ENCODE data around the gene ANKRD33B. TPM values are rescaled to one million over a fixed set of nuclear protein-coding genes. Genes with fewer than 3 reads are reported as not detected.

Gene ANKRD33B
- total RNA-seq, 1 experiment from 2014 or later = 6.9 TPM

- H4K20me1 ChIP-seq (ENCODE audit: control insufficient read depth, insufficient read depth, insufficient read length) = no peaks in the 10 kb centered on the region
- no peak overlapping the region for H4K5ac ChIP-seq (ENCODE audit: insufficient read length, low read depth, low read length)
- no peaks in the 10 kb centered on the region for H3K27me3 ChIP-seq (ENCODE audit: insufficient read depth, low read length)
- no peak overlapping the region for H3K4ac ChIP-seq (ENCODE audit: low read depth, low read length)
- no peak overlapping the region for H3K9ac ChIP-seq (ENCODE audit: extremely low read depth, insufficient read length, low read length)
- Mint-ChIP-seq H3K4me1 (peaks cover 2 to 3% of the 10 kb centered on the region in 2 experiments; a peak in 2 of 4 replicates), H3K27ac (no peak overlapping the region), H3K27me3 (ENCODE audit: low read depth) (peaks cover 21% of the 10 kb centered on the region), H3K4me3 (no peak overlapping the region), H3K36me3 (ENCODE audit: insufficient read depth in 1 of 3, low read depth in 3 of 3) (peaks cover 3 to 15% (median 14%) of the 10 kb centered on the region in 3 experiments; a peak in 5 of 7 replicates), H3K9me3 (peaks cover 0 to 5% of the 10 kb centered on the region in 2 experiments; a peak in 1 of 5 replicates)
- TF ChIP-seq CTCF (conservative IDR thresholded peaks at IDR 0.05) = no peak
- no peak overlapping the region for H2BK120ac ChIP-seq (ENCODE audit: low read depth, low read length, poor library complexity, severe bottlenecking)
- H2BK20ac ChIP-seq (ENCODE audit: low read depth, low read length, poor library complexity, severe bottlenecking) = no peak overlapping the region
- no peak overlapping the region for H2AFZ ChIP-seq (ENCODE audit: low read length)
- H3T11ph ChIP-seq (ENCODE audit: low read length) = no peak overlapping the region
- H4K8ac ChIP-seq (replicated peaks; ENCODE audit: insufficient read length, low read depth, low read length) = no peak overlapping the region
- no peaks in the 10 kb centered on the region for H3K4me1 ChIP-seq (ENCODE audit: insufficient read depth, low read length)
- no peak overlapping the region for H3K18ac ChIP-seq (ENCODE audit: insufficient read length, low read depth, low read length)
- no peak overlapping the region for H2BK5ac ChIP-seq (ENCODE audit: insufficient read length, low read length)
- H4K91ac ChIP-seq (ENCODE audit: insufficient read length, low read depth, low read length) = no peak overlapping the region
- WGBS (ENCODE audit: extremely low coverage, insufficient read length, low lambda C conversion rate) = no CpG with 5 or more reads among the region's 9 CpGs
- H3K56ac ChIP-seq (ENCODE audit: insufficient read length, low read depth, low read length) = no peak overlapping the region
- no peaks in the 10 kb centered on the region for H3K79me1 ChIP-seq (ENCODE audit: insufficient read depth, low read depth, low read length, poor library complexity, severe bottlenecking)
- no peak overlapping the region for H3K14ac ChIP-seq (ENCODE audit: insufficient read depth, low read length)
- H2AK5ac ChIP-seq (ENCODE audit: insufficient read length, low read length) = no peak overlapping the region
- H3K9me3 ChIP-seq (ENCODE audit: control insufficient read depth, low read depth, low read length) = no peaks in the 10 kb centered on the region
- H3K23ac ChIP-seq (ENCODE audit: insufficient read length, low read depth, low read length) = no peak overlapping the region
- H3K79me2 ChIP-seq (ENCODE audit: insufficient read depth, low read length) = no peaks in the 10 kb centered on the region
- no peak for DNase-seq
- H3K27ac ChIP-seq (ENCODE audit: insufficient read length, low read depth, low read length) = no peak overlapping the region
- no peak overlapping the region for H3K4me2 ChIP-seq (ENCODE audit: insufficient read depth, insufficient read length, low read length)
- H2BK12ac ChIP-seq (ENCODE audit: insufficient read length, low read depth, low read length) = no peak overlapping the region
- H3K23me2 ChIP-seq (ENCODE audit: insufficient read length, low read depth, low read length, poor library complexity, severe bottlenecking) = no peaks in the 10 kb centered on the region
- no peak overlapping the region for H2BK15ac ChIP-seq (ENCODE audit: low read depth, low read length)
Observed at GRCh38 chr5:10673407-10673806, 109.5 kb downstream of the ANKRD33B start.
